IPS-11a (cell line): ENCODE results near the gene PDRG1.

Source experiments
- H3K4me3 ChIP-seq: one replicate; pipeline ENCODE4 v1.5.1; 2013; ENCODE audit warnings: low read depth, low read length, control low read depth

Gene PDRG1

DNA sequence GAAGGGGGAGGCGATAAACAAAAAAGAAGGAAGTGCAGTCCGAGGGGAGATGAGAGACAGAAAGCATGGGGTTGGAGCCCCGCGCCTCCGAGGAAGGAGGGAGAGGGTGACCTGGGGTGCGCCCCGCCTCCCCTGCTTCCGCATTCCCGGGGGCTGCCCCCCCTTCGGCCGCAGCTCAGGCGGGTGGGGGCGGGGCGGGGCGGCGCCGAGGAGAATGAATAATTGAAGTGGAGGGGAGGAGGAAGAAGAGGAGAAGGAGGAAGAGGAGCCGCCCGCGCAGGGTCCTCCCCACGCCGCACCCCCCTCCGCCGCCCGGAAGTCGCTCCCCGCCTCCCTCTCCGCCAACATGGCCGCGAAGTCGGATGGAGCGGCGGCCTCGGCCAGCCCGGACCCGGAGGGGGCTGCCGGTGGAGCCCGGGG, 16.0 kb upstream of the PDRG1 start, which contains the start of gene XKR7:
TSS of gene XKR7 (plus strand) at position 322 of the 420 bp plus-strand sequence. CDS start at position 347, 25 bp downstream.
- peak within 1 kb of the TSS; percentile 70 for H3K4me3 ChIP-seq

DNA sequence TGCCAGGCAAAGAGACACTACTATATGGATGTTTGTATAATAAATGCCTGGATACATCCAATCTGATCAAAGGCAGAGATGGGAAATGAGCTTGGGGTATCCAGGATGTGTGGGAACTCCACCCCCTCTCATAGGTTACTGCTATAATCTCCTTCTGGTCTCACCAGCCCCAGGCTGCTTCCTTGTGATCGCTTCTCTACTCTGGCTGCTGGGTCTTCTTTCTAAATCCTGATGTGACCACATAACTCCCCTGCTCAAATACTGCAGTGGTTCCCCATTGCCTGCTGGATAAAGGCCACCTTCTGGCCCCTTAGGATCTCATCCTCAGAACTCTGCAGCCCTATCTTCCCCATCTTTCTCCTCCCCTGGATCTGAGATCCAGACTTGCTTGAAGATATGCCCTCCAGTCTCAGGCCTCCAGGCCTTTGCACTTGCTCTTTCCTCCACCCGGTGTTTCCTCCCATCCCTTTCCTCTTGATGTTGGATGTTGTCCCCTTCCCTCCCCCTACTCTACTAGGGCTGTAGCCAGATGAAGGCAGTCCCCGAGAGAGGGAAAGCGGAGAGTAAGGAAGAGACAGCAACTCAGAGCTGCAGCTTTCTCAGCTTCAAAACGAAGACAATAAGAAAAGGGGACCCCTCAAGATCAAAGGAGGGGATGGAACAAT, 15.3 kb upstream of the PDRG1 start:
- H3K4me3 ChIP-seq: peak overlapping the region; percentile 63

- H3K4me3 ChIP-seq: no peak overlapping the region
Observed at GRCh38 chr20:31963889-31964288, 12.0 kb upstream of the PDRG1 start.

GRCh38 chr20:31962761-31963160, 10.9 kb upstream of the PDRG1 start:
- no peak overlapping the region for H3K4me3 ChIP-seq

GRCh38 chr20:31956556-31957526, 5.0 kb upstream of the PDRG1 start:
- no peak overlapping the region for H3K4me3 ChIP-seq

DNA sequence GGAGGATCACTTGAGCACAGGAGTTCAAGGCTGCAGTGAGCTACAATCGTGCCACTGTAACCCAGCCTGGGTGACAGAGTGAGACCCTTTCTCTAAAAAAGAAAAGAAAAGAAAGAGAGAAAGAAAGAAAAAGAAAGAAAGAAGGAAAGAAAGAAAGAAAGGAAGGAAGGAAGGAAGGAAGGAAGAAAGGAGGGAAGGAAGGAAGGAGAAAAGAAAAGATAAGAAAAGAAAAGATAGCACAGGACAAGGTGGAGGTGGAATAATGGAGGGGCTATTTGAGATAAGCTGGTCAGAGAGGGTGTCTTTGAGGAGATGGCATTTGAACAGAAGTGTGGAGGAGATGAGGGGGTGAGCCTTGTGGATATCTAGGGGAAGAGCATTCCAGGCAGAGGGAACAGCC, 2.7 kb upstream of the PDRG1 start:
- H3K4me3 ChIP-seq: no peak overlapping the region

- no peak overlapping the region for H3K4me3 ChIP-seq
Observed at GRCh38 chr20:31953556-31954148, 1.8 kb upstream of the PDRG1 start.

- peak overlapping the region; percentile 92 for H3K4me3 ChIP-seq
Observed at GRCh38 chr20:31951203-31951529, 680 bp downstream of the PDRG1 start.

- no peak overlapping the region for H3K4me3 ChIP-seq
Observed at GRCh38 chr20:31949877-31950646, 1.8 kb downstream of the PDRG1 start.

DNA sequence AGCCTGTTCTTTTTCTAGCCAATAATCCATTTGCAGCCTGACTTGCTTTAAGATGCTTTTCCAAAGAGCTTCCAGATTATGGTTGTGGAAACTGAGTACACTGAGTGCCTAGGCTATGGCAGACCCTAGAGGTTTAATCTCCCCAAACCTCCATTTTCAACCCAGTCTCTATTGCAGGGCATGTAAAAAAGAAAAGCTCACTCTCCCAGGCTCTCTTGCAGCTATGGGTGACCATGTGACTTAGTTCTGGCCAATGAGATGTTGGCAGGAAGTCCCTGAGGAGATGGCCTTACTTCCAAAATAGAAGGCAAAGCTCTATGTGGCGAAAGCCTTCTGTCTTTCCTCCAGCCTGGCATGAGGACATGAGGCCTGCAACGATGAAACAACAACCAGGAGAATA, 3.8 kb downstream of the PDRG1 start:
- no peak overlapping the region for H3K4me3 ChIP-seq

DNA sequence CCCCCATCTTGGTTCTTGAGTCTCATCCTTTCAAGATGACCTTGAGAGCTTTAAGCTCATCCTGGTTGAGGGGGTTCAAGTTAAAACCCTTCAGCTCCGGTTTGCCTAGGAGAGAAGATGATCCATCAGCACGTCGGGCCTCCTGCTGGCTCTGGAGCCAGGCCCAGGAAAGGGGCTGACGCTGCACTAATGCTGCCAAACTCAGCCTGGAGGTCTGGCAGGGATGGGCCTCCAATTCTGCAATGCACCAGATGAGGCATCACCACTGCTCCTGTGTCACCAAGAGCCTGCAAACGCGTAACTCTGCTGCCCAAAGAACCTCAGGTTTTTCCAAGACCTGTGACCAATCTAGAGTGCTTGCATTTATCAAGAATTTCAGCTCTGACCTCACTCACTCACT, 6.1 kb downstream of the PDRG1 start:
- no peak overlapping the region for H3K4me3 ChIP-seq

- H3K4me3 ChIP-seq: no peak overlapping the region
Observed at GRCh38 chr20:31945319-31945718, 6.5 kb downstream of the PDRG1 start.

- no peak overlapping the region for H3K4me3 ChIP-seq
Observed at GRCh38 chr20:31943052-31943471, 8.8 kb downstream of the PDRG1 start.

DNA sequence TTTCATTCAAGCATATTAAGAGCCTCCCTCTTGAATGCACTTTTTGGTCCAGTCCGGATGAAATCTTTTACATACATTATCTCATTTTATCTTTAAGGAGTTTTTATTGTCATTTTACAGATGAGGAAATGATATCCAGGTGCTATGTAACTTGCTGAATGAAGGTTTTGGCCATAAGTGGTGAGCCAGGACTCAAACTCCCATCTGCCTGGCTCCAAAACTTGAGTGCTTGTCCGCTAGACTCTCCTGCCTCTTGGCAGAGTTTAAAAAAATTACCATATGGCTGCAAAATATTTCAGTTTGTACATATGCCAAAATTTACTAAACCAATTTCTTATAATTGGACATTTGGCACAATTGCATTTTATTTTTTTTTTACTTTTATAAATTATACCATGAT, 12.2 kb downstream of the PDRG1 start:
- H3K4me3 ChIP-seq: no peak overlapping the region

DNA sequence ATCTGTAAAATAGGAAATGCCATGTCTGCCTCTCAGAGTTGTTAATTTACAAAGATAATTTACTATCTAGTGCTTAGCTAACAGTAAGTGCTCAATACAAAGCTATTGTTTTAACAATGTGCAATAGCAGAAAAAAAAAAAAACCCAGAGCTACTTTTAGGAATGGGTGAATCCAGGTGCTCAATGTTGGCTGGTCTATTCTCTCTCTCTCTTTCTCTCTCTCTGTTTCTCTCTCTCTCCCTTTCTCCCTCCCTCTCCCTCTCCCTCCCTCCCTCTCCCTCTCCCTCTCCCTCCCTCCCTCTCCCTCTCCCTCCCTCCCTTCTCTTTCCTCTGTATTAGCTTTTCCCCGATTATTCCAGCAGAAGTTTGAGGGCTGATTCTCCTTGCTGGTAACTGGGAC, 14.0 kb downstream of the PDRG1 start:
- H3K4me3 ChIP-seq: no peak overlapping the region

DNA sequence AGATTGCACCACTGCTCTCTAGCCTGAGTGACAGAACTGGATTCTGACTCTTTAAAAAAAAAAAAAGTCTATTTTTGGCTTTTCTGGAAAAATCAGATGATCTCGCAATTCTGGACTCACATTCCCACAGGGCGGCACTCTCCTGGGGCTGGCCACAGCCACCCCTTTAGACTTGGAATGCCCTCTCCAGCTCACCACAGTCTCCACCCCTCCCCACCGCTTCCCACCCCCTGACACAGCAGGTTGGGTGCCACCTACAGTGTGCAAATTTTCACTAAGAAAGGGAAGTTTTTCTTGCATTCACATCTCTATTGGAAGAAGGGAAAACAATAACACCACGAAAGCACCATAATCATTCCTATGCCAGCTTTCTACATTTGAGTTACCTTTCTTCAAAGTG, 15.4 kb downstream of the PDRG1 start:
- H3K4me3 ChIP-seq: no peak overlapping the region

GRCh38 chr20:31934968-31935764, 16.7 kb downstream of the PDRG1 start:
- no peak overlapping the region for H3K4me3 ChIP-seq

- H3K4me3 ChIP-seq: no peak overlapping the region
Observed at GRCh38 chr20:31934491-31934890, 17.4 kb downstream of the PDRG1 start.

DNA sequence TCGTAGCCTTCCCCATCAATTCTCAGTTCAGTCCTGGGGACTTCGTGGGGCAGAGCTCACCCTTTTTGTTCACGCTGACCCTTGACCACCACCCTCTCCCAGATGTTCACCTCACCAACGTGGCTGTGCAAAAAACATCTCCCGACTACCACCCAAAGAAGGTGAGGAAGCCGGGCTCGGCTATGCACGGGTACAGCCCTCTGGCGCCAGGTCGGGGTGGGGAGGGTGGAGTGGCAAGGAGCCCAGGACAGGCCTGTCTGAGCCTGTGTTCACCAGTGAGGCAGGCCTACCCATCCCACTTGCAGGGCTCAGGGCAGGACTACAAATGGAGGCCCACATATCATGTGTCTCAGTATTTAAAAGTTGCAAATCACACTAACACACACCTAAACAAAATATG, 18.1 kb downstream of the PDRG1 start:
- H3K4me3 ChIP-seq: no peak overlapping the region

- no peak overlapping the region for H3K4me3 ChIP-seq
Observed at GRCh38 chr20:31930779-31931178, 21.1 kb downstream of the PDRG1 start.
